WERI-Rb-1 (cell line): ENCODE data around the gene FAM216A.

Experiments
- DNase-seq: peaks from one replicate; pipeline ENCODE4 v3.0.0-alpha.2; 2020
- H3K27ac ChIP-seq: fragments of 250-450 bp; sonication (Bioruptor Pico); 2 replicates; pipeline ENCODE4 v1.5.1; 2020; ENCODE audit warnings: mild to moderate bottlenecking, moderate library complexity
- H3K27me3 ChIP-seq: fragments of 250-450 bp; sonication (Bioruptor Pico); 2 replicates; pipeline ENCODE4 v1.5.1; 2021; ENCODE audit warnings: mild to moderate bottlenecking, low read depth, moderate library complexity; ENCODE audit not compliant: insufficient read depth, severe bottlenecking
- H3K36me3 ChIP-seq: fragments of 250-450 bp; sonication (Bioruptor Pico); 2 replicates; pipeline ENCODE4 v1.5.1; 2020; ENCODE audit warnings: mild to moderate bottlenecking, moderate library complexity
- H3K4me3 ChIP-seq: 2 replicates; pipeline ENCODE4 v1.5.1; 2011; ENCODE audit warnings: low read depth, mild to moderate bottlenecking, control low read depth, low read length
- H3K9me3 ChIP-seq: fragments of 250-450 bp; sonication (Bioruptor Pico); 2 replicates; pipeline ENCODE4 v1.5.1; 2021; ENCODE audit warnings: mild to moderate bottlenecking, moderate library complexity; ENCODE audit not compliant: severe bottlenecking
- CTCF ChIP-seq: IDR thresholded peaks from 2 replicates; pipeline ENCODE4 v1.5.1; 2011; ENCODE audit warnings: low read depth, mild to moderate bottlenecking, control low read depth, inconsistent platforms, low read length

Gene FAM216A

DNA sequence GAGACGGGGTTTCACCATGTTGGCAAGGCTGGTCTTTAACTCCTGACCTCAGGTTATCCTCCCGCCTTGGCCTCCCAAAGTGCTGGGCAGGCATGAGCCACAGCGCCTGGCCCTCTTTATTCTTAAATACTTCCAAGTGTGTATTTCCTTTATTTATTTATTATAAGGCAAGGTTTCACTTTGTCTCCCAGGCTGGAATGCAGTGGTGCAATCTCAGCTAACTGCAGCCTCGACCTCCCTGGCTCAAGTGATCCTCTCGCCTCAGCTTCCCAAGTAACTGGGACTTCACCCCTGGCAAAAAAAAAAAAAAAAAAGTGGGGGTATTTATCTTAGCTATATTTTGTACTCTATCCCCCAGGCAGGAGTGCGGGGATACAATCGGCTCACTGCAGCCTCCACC is 6.8 kb downstream of the FAM216A start:
- Histone ChIP-seq H3K9me3 (no peaks in the 10 kb centered on the region), H3K4me3 (no peak overlapping the region), H3K36me3 (peaks cover 8% of the 10 kb centered on the region), H3K27me3 (no peaks in the 10 kb centered on the region), H3K27ac (no peak overlapping the region)
- no peak for DNase-seq
- TF ChIP-seq CTCF = no peak

DNA sequence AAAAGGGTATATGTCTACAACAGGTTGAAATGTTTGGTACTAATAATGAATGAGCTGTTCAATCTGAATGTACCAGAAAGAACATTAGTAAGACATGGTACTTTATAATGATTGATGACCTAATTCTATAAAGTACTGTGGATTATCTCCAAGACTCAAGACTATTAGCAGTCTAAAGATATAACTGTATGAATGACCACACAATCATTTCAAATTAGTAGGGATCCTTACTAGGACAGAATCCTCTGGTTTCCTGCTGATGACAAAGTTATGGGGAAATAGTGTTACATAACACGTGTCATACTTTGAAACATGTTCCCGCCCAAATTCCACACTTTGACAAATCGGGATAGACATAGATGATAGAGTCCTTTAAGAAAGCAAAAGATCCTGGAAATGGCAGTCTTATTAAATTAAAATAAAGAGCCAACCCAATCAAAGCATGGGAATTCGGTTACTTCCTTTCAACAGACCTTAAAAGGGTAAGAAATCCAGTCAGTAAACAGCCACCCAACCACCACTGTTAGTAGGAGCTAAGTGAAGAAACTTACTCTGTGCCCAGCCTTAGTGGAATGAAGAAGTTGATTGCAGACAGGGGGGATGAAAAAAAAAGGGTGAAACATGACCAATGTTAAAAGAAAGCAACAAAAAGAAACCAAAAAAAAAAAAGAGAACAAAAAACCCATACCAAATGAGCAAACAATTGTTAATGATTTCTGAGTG is 30.5 kb downstream of the FAM216A start:
- H3K27ac ChIP-seq = peak overlapping the region; percentile 14
- H3K4me3 ChIP-seq = no peak overlapping the region
- no peak for TF ChIP-seq CTCF
- H3K9me3 ChIP-seq = peaks cover 4% of the 10 kb centered on the region
- H3K36me3 ChIP-seq = peaks cover 26% of the 10 kb centered on the region
- H3K27me3 ChIP-seq = no peaks in the 10 kb centered on the region
- no peak for DNase-seq

DNA sequence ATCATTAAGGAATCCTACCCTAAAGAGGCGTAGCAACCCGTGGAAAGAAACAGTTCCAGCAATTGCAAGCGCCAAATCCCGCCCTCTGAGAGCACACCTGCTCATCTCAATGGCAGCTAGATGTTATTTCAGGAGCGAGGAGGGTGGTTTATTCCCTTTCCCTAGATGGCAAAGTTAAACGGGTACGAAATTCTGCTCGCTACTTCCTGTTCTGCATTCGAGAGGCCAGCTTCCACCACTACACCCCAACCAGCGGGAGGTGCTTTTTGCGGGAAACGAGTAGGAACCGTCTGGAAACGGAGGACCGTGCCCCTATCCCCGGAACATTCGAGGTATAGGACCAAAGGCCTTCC is 32.7 kb downstream of the FAM216A start:
- Histone ChIP-seq H3K27me3 (no peaks in the 10 kb centered on the region), H3K27ac (peak overlapping the region; percentile 81), H3K9me3 (peaks cover 4% of the 10 kb centered on the region), H3K4me3 (peak overlapping the region; percentile 87), H3K36me3 (peaks cover 6% of the 10 kb centered on the region)
- DNase-seq = peak; percentile 32
- TF ChIP-seq CTCF = no peak

DNA sequence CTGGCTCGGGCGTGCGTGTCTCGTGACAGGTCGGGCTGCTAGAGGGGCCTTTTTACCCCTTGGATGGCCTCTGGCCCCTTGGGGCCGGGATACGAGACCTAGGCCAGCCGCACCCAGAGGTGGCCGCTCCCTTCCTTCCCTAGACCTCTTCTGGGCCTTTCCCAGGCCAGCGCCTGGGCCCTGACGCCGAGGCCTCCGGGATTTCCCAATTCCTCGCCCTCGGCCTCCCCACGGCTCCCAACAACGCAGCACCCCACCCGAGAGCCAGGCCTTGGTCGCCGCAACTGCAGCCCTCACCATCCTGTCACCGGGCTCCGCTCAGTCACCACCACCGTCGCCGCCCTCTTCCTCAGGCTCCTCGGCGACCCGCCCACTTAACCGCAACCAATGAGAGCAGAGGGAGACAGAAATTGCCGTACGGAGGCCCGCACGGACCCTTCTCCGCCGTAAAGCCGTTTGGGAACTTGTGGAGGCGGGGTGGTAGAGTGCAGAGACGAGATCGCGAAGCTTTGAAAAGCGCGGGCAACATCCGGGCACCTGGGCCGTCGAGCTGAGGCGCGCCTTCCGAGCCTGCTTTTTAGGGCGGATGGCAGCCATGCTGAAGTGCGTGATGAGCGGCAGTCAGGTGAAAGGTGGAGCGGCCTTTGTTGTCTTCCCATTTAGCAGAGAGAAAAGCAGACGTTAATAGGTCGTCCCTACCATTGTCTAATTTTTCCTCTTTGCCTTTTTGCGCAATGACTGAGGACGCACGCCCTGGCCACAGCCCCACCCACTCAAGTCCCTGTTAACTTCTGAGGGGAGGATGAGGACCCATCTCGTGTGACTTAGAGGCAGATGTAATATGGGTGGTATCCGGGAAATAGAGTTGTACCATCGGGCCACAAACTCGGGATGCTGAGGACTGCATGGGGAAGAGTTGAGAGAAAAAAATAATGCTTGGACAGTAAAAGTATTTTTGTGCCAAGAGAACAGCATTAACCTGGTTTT is 33.4 kb downstream of the FAM216A start, which contains the start of the genes RAD9B and VPS29:
Gene RAD9B (plus strand): TSS at position 580 of the 987 bp plus-strand sequence. CDS start 7 bp downstream, at position 587.
Gene VPS29 (minus strand): TSS at position 360 of the 987 bp plus-strand sequence. CDS start 60 bp downstream, at position 300.
- Histone ChIP-seq H3K36me3 (peaks cover 6% of the 10 kb centered on the region), H3K9me3 (peaks cover 4% of the 10 kb centered on the region), H3K27me3 (no peaks in the 10 kb centered on the region), H3K4me3 (peak within 1 kb of the TSS; percentile 87), H3K27ac (peak within 1 kb of the TSS; percentile 81)
- TF ChIP-seq CTCF = no peak
- peak; percentile 97 for DNase-seq

- no peak for DNase-seq
- Histone ChIP-seq H3K27ac (no peak overlapping the region), H3K4me3 (no peak overlapping the region), H3K36me3 (peaks cover 6% of the 10 kb centered on the region), H3K27me3 (no peaks in the 10 kb centered on the region), H3K9me3 (peaks cover 4% of the 10 kb centered on the region)
- no peak for TF ChIP-seq CTCF
These were observed 34.8 kb downstream of the FAM216A start for GRCh38 chr12:110503432-110503831.
